Nephron (organoid): ENCODE results near the gene AFF2.

Experiments used
- H3K27ac Mint-ChIP-seq, 3 experiments: 2 replicates each; pipeline ENCODE4 v1.8.0; 2020; ENCODE audit warnings: mixed read lengths in 3 of 3, mild to moderate bottlenecking in 2 of 3, moderate library complexity in 1 of 3
- H3K27me3 Mint-ChIP-seq: 2 replicates; pipeline ENCODE4 v1.8.0; 2021; ENCODE audit warnings: low read depth, mild to moderate bottlenecking, moderate library complexity, mixed read lengths
- H3K36me3 Mint-ChIP-seq: 2 replicates; pipeline ENCODE4 v1.8.0; 2020; ENCODE audit warnings: low read depth, mixed read lengths
- H3K4me1 Mint-ChIP-seq: 2 replicates; pipeline ENCODE4 v1.8.0; 2020; ENCODE audit warnings: mixed read lengths
- H3K4me3 Mint-ChIP-seq, 3 experiments: 2 replicates each; pipeline ENCODE4 v1.8.0; 2020; ENCODE audit warnings: mild to moderate bottlenecking in 3 of 3, mixed read lengths in 3 of 3, moderate library complexity in 2 of 3
- H3K9me3 Mint-ChIP-seq: 2 replicates; pipeline ENCODE4 v1.8.0; 2020; ENCODE audit warnings: mixed read lengths
- CTCF ChIP-seq, 3 experiments: fragments of 200-600 bp; sonication (generic); IDR thresholded peaks; one replicate each; pipeline ENCODE4 v1.5.0; 2021; ENCODE audit warnings: antibody characterized with exemption in 3 of 3; ENCODE audit not compliant: unreplicated experiment in 3 of 3

The AFF2 gene

GRCh38 chrX:148681605-148682004 is 181.2 kb downstream of the AFF2 start:
- no peak for TF ChIP-seq CTCF (IDR thresholded peaks at IDR 0.05; ENCODE audit: unreplicated experiment in 3 of 3)
- no peaks in the 10 kb centered on the region for H3K36me3 Mint-ChIP-seq
- no peaks in the 10 kb centered on the region for H3K4me1 Mint-ChIP-seq
- no peak overlapping the region for H3K4me3 Mint-ChIP-seq
- no peaks in the 10 kb centered on the region for H3K27me3 Mint-ChIP-seq
- H3K9me3 Mint-ChIP-seq = no peaks in the 10 kb centered on the region
- H3K27ac Mint-ChIP-seq = no peak overlapping the region

- no peak overlapping the region for H3K27ac Mint-ChIP-seq
- no peak overlapping the region for H3K4me3 Mint-ChIP-seq
- H3K27me3 Mint-ChIP-seq = no peaks in the 10 kb centered on the region
- no peaks in the 10 kb centered on the region for H3K36me3 Mint-ChIP-seq
- H3K9me3 Mint-ChIP-seq = no peaks in the 10 kb centered on the region
- no peaks in the 10 kb centered on the region for H3K4me1 Mint-ChIP-seq
- TF ChIP-seq CTCF (IDR thresholded peaks at IDR 0.05; ENCODE audit: unreplicated experiment in 3 of 3) = no peak
Observed at GRCh38 chrX:148682206-148682605, 181.8 kb downstream of the AFF2 start.

GRCh38 chrX:148691456-148691855 is 191.0 kb downstream of the AFF2 start:
- no peak for TF ChIP-seq CTCF (IDR thresholded peaks at IDR 0.05; ENCODE audit: unreplicated experiment in 3 of 3)
- Mint-ChIP-seq H3K27me3 (no peaks in the 10 kb centered on the region), H3K4me1 (no peaks in the 10 kb centered on the region), H3K4me3 (no peak overlapping the region), H3K36me3 (no peaks in the 10 kb centered on the region), H3K9me3 (peaks cover 10% of the 10 kb centered on the region), H3K27ac (no peak overlapping the region)

GRCh38 chrX:148695255-148695654 is 194.8 kb downstream of the AFF2 start:
- no peak overlapping the region for H3K4me3 Mint-ChIP-seq
- TF ChIP-seq CTCF (IDR thresholded peaks at IDR 0.05; ENCODE audit: unreplicated experiment in 3 of 3) = no peak
- H3K27me3 Mint-ChIP-seq = no peaks in the 10 kb centered on the region
- H3K27ac Mint-ChIP-seq = no peak overlapping the region
- peaks cover 10% of the 10 kb centered on the region for H3K9me3 Mint-ChIP-seq
- H3K36me3 Mint-ChIP-seq = no peaks in the 10 kb centered on the region
- no peaks in the 10 kb centered on the region for H3K4me1 Mint-ChIP-seq

- H3K4me1 Mint-ChIP-seq = no peaks in the 10 kb centered on the region
- TF ChIP-seq CTCF (IDR thresholded peaks at IDR 0.05; ENCODE audit: unreplicated experiment in 3 of 3) = no peak
- H3K36me3 Mint-ChIP-seq = no peaks in the 10 kb centered on the region
- H3K9me3 Mint-ChIP-seq = peaks cover 8% of the 10 kb centered on the region
- H3K4me3 Mint-ChIP-seq = no peak overlapping the region
- no peak overlapping the region for H3K27ac Mint-ChIP-seq
- H3K27me3 Mint-ChIP-seq = no peaks in the 10 kb centered on the region
Observed at GRCh38 chrX:148698221-148698620, 197.8 kb downstream of the AFF2 start.

GRCh38 chrX:148700021-148700420 is 199.6 kb downstream of the AFF2 start:
- TF ChIP-seq CTCF (IDR thresholded peaks at IDR 0.05; ENCODE audit: unreplicated experiment in 3 of 3) = no peak
- Mint-ChIP-seq H3K36me3 (no peaks in the 10 kb centered on the region), H3K9me3 (peaks cover 4% of the 10 kb centered on the region), H3K4me3 (no peak overlapping the region), H3K27ac (no peak overlapping the region), H3K27me3 (no peaks in the 10 kb centered on the region), H3K4me1 (no peaks in the 10 kb centered on the region)
